GM12873 (cell line): ENCODE data around the gene EXOC6B.

Source experiments
- CTCF ChIP-seq: IDR thresholded peaks from 2 replicates; pipeline ENCODE4 v1.5.1; 2012; ENCODE audit warnings: low read depth, mild to moderate bottlenecking, moderate library complexity, low read length, control low read depth; ENCODE audit not compliant: insufficient read depth; ENCODE audit errors: missing control alignments

The EXOC6B gene

GRCh38 chr2:72130659-72131360 lies 695.0 kb downstream of the EXOC6B start:
- no peak for TF ChIP-seq CTCF

GRCh38 chr2:72129681-72130340 lies 696.0 kb downstream of the EXOC6B start:
- TF ChIP-seq CTCF = no peak

GRCh38 chr2:72128843-72129227 lies 697.0 kb downstream of the EXOC6B start:
- TF ChIP-seq CTCF = no peak

GRCh38 chr2:72128059-72128842 lies 697.6 kb downstream of the EXOC6B start:
- TF ChIP-seq CTCF = no peak

GRCh38 chr2:72127401-72128058 lies 698.3 kb downstream of the EXOC6B start:
- TF ChIP-seq CTCF = no peak

GRCh38 chr2:72126186-72127100 lies 699.4 kb downstream of the EXOC6B start:
- no peak for TF ChIP-seq CTCF
